ENCODE results near the gene IQGAP3.

The IQGAP3 gene

DNA sequence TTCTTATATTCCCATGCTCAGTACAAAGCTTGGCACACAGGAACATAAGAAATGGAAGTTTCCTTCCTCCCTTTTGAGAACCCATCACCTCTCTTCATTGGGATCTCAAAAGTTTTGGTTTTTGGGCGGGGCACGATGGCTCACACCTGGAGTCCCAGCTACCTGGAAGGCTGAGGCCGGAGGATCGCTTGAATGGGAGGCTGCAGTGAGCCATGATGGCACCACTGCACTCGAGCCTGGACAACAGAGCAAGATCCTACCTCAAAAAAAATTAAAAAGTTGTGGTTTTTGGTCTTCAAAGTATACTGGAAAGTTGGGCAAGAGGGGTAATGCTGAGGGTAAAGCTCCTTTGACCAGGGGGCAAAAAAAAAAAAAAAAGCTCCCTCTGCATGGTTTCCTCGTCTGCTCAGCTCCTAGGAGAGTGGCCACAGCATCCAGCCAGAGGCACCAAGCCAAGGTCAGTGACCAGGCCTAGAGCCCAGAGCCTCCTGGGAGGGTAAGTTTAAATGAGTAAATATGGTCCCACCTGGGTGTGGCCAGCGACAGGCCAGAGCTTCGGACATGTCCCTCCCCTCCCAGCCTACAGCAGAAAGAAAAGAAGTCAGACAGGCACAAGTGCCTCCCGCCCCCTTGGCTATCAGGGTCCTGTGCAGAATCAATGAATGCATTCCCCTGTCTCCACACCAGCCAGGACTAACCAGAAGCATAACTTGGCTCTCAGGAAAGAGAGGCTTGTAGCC lies 76.8 kb downstream of the IQGAP3 start:
- Histone ChIP-seq H3K4me3 (peak overlapping the region; percentile 78 to 99), H3K27ac (peak overlapping the region; percentile 94 to 100), H3K27me3 (no peaks in the 10 kb centered on the region), H3K9me3 (no peaks in the 10 kb centered on the region), H3K36me3 (peaks cover 0 to 12% (median 8%) of the 10 kb centered on the region in 3 donors), H3K4me1 (peaks cover 32 to 84% (median 79%) of the 10 kb centered on the region in 4 donors)
- intact Hi-C loops (cut with DNase I; ENCODE audit: low total_unique reads): loop anchor here (5.0 kb wide), 1 partner anchor 97 kb away; the partner anchor contains the start of gene NAXE
- TF ChIP-seq, protein P1, sequence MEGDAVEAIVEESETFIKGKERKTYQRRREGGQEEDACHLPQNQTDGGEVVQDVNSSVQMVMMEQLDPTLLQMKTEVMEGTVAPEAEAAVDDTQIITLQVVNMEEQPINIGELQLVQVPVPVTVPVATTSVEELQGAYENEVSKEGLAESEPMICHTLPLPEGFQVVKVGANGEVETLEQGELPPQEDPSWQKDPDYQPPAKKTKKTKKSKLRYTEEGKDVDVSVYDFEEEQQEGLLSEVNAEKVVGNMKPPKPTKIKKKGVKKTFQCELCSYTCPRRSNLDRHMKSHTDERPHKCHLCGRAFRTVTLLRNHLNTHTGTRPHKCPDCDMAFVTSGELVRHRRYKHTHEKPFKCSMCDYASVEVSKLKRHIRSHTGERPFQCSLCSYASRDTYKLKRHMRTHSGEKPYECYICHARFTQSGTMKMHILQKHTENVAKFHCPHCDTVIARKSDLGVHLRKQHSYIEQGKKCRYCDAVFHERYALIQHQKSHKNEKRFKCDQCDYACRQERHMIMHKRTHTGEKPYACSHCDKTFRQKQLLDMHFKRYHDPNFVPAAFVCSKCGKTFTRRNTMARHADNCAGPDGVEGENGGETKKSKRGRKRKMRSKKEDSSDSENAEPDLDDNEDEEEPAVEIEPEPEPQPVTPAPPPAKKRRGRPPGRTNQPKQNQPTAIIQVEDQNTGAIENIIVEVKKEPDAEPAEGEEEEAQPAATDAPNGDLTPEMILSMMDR (IDR thresholded peaks at IDR 0.05): no peak
- peak; percentile 76 to 93 for DNase-seq

DNA sequence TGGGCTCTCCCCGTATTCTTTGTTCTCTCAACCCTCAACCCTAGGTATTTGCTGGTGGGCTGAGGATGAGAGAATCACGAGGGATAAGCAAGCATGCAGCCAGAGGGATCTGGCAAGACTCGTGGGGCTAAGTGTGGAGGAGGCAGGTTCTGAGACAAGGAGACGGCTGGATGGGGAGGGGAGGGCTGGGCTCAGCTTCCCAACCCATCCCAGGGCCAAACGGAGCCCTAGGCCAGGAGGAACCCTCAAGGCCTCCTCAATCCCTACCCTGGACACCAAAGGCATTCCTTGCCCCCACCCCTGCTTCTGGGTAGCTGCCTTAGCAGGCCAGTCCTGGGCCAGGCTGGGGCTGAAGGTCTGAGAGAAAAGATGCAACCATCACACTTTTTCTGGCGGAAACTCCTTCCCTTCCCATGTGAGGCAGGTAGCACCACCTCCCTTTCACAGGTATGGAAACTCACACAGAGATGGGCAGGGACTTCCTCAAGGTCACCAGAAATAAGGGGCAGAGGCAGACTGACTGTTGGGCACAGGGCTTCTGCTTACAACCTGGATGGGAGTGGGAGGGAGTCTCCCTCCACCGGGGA lies 78.0 kb downstream of the IQGAP3 start:
- Histone ChIP-seq H3K4me1 (peaks cover 32 to 96% (median 91%) of the 10 kb centered on the region in 4 donors), H3K27me3 (no peaks in the 10 kb centered on the region), H3K4me3 (peak overlapping the region; percentile 4 to 29), H3K9me3 (no peaks in the 10 kb centered on the region), H3K36me3 (peaks cover 0 to 9% (median 8%) of the 10 kb centered on the region in 3 donors), H3K27ac (peak overlapping the region; percentile 85 to 94)
- intact Hi-C loops (cut with DNase I; ENCODE audit: low total_unique reads): no loop called here
- DNase-seq: no peak
- TF ChIP-seq, protein P1 (IDR thresholded peaks at IDR 0.05): no peak

DNA sequence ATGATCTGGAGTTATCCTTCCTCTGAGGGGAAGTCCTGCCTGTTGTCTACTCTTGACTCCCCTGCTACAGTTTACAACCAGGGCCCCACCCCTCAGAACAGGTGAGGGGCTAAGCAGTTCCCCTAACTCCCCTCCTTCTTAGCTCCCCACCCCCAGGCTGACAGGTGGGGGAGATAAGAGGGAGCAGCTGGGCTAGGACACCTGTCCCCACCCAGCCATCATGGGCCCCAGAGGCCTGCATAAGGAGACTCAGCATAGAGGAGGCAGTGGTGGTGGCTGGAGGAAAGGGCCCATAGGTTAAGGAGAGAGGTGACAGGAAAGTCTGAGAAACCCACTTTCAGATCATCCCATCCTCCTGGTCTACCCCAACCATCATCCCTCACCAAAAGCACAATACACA lies 78.6 kb downstream of the IQGAP3 start:
- Histone ChIP-seq H3K4me1 (peaks cover 32 to 100% (median 98%) of the 10 kb centered on the region in 4 donors), H3K9me3 (no peaks in the 10 kb centered on the region), H3K4me3 (peak overlapping the region; percentile 8 to 29), H3K27me3 (no peaks in the 10 kb centered on the region), H3K27ac (peak overlapping the region; percentile 85 to 94), H3K36me3 (peaks cover 0 to 9% (median 8%) of the 10 kb centered on the region in 3 donors)
- intact Hi-C loops (cut with DNase I; ENCODE audit: low total_unique reads): no loop called here
- DNase-seq: no peak
- TF ChIP-seq, protein P1 (IDR thresholded peaks at IDR 0.05): no peak

DNA sequence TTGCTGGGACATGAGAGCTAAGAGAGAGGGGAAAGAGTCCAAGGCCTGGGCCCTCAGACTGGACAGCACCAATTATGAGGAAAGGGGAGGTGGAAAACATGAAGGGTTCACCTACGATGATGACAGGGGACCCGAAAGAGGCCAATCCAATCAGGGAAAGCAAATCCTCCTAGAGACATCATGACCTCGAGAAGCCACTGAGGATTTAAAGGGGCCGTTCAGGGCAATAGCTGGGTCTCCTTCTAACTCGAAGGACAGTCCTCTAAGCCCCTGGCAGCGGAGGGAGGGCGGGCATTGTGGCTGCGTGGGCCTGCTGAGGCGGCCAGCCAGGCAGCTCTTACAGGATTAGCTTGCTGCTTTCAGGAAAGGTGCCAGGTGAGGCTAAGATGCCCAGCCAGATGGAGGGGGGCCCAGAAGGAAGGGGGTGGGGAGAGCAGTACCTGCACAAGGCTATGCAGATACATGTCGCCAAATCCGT lies 79.2 kb downstream of the IQGAP3 start:
- Histone ChIP-seq H3K27me3 (no peaks in the 10 kb centered on the region), H3K4me1 (peaks cover 32 to 100% (median 100%) of the 10 kb centered on the region in 4 donors), H3K4me3 (peak overlapping the region; percentile 8 to 29), H3K27ac (peak overlapping the region; percentile 85 to 94), H3K9me3 (no peaks in the 10 kb centered on the region), H3K36me3 (peaks cover 0 to 14% (median 8%) of the 10 kb centered on the region in 3 donors)
- DNase-seq: no peak
- TF ChIP-seq, protein P1 (IDR thresholded peaks at IDR 0.05): no peak
- intact Hi-C loops (cut with DNase I; ENCODE audit: low total_unique reads): no loop called here

DNA sequence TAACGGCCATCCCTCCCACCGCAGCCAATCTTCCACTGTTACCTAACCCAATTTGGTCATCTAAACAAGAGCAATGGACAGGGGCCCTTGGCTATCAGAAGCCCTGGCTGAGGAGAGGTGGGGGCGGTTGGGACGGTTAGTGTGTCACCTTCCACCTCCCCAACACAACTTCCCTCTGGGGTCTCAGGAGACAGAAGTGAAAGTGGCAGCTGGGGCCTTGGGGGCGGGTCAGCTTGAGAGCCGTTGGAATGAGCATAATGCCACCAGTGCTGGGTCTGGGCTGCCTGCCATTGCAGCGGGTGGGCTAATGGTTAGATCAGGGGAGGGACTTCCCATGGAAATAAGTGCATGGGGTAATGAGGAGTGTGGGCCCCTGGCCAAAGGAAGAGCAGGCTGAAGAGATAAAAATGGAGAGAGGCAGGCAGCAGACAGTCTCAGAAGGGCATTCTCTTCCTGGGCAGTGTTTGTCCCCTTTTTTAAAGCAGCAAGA lies 79.7 kb downstream of the IQGAP3 start:
- H3K36me3 ChIP-seq: peaks cover 0 to 14% (median 8%) of the 10 kb centered on the region in 3 donors
- H3K9me3 ChIP-seq: no peaks in the 10 kb centered on the region
- H3K4me1 ChIP-seq: peaks cover 32 to 100% (median 100%) of the 10 kb centered on the region in 4 donors
- TF ChIP-seq, protein P1 (IDR thresholded peaks at IDR 0.05): no peak
- H3K27ac ChIP-seq: peak overlapping the region; percentile 85 to 94
- no peaks in the 10 kb centered on the region for H3K27me3 ChIP-seq
- intact Hi-C loops (cut with DNase I; ENCODE audit: low total_unique reads): no loop called here
- peak overlapping the region; percentile 8 to 29 for H3K4me3 ChIP-seq
- DNase-seq: no peak
